AG09309 (cell line): ENCODE results near the gene KISS1R.

Experiments
- DNase-seq: peaks from one replicate; pipeline ENCODE4 v3.0.0-alpha.2; 2010; ENCODE audit warnings: low read depth
- H3K4me3 ChIP-seq: 2 replicates; pipeline ENCODE4 v1.5.1; 2011; ENCODE audit warnings: mild to moderate bottlenecking, low read depth, low read length, moderate library complexity; ENCODE audit not compliant: control insufficient read depth
- TF ChIP-seq, protein P1 (sequence below): IDR thresholded peaks from 2 replicates; pipeline ENCODE4 v1.5.1; 2011; ENCODE audit warnings: mild to moderate bottlenecking, low read depth, low read length, inconsistent platforms; ENCODE audit not compliant: insufficient read depth, control insufficient read depth; ENCODE audit errors: missing control alignments

Gene KISS1R

GRCh38 chr19:917323-918151, at the start of gene KISS1R:
TSS of gene KISS1R (plus strand) at chr19:917333. CDS start at chr19:917503, 170 bp downstream.
- no peak within 1 kb of the TSS for H3K4me3 ChIP-seq
- no peak for DNase-seq
- TF ChIP-seq, protein P1, sequence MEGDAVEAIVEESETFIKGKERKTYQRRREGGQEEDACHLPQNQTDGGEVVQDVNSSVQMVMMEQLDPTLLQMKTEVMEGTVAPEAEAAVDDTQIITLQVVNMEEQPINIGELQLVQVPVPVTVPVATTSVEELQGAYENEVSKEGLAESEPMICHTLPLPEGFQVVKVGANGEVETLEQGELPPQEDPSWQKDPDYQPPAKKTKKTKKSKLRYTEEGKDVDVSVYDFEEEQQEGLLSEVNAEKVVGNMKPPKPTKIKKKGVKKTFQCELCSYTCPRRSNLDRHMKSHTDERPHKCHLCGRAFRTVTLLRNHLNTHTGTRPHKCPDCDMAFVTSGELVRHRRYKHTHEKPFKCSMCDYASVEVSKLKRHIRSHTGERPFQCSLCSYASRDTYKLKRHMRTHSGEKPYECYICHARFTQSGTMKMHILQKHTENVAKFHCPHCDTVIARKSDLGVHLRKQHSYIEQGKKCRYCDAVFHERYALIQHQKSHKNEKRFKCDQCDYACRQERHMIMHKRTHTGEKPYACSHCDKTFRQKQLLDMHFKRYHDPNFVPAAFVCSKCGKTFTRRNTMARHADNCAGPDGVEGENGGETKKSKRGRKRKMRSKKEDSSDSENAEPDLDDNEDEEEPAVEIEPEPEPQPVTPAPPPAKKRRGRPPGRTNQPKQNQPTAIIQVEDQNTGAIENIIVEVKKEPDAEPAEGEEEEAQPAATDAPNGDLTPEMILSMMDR = peak; percentile 39

GRCh38 chr19:867855-868457, 49.2 kb upstream of the KISS1R start:
- no peak overlapping the region for H3K4me3 ChIP-seq
- DNase-seq = no peak
- TF ChIP-seq, protein P1 = no peak

DNA sequence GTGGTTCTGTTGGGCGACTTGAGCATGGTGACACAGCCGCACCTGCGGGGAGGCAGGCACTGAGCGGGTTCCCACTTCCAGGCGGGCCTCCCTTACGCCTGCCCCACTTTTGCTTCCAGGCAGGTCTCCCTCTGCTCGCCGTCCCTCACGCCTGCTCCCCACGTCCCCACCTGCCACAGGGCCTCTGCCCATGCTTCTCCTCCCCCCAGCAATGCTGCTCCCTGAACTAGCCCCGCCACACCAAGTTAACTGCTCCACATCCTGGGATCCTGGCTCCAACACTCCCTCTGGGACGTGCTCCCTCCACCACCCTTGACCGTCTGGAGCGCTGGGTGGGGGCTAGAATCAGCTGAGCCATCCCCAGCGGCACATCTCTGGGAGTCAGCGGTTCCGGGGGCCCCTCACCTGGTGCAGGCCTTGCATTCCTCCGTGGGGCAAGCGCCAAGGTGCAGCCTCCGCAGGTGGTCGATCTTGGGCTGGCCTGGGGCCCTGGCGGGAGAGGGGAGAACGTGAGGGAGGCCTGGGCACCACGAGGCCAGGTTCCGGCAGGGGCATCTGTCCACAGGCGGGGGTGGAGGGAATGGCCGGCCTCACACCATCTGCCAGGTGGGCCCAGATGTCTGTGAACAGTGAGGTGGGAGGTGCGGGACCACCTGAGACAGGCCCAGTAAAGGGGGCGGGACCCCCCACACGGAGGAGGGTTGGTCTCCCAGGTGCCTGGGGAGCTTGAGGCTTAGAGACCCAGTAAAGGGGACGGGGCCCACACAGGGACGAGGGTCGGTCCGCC, 48.5 kb upstream of the KISS1R start:
- TF ChIP-seq, protein P1 = no peak
- no peak for DNase-seq
- H3K4me3 ChIP-seq = no peak overlapping the region

DNA sequence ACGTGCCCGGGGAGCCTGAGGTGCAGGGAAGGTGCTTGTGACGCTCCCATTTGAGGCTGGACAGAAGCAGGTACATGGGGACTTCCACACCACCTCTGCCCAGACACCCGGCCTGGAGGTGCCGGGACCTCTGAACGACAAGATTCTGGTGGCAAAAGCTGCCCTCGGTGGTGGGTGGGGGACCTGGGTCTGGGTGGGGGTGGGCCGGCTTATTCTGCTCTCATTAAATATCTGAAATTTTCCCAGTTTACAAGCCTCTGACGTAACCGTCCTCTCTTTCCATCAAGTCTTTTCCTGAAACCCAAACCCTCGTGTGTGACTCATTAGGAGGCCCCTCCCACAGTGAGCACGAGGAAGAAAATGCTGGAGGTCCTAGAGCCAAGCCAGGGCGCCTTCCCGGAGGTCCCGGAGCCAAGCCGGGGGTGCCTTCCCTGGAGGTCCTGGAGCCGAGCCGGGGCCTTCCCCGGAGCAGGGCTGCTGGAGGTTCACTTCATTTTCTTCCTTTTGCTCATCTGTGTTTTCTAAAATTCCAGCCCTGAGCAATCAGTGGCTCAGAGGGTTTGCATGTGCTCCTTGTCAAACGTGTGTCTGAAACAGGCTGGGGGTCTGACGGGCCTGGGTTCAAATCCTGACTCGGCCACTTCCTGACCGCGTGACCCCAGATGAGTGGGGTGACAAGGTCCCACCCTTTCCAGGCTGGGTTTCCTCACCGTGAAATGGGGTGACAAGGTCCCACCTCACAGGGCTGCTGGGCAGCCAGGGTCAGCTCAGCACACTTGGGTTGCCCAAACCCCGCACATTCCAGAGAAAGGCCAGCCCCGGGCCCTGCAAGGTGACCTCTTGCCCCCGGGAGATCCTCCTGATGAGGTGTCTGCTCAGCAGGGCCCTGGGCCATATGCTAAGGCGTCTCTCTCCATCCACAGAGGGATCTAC, 47.6 kb upstream of the KISS1R start:
- DNase-seq = peak; percentile 79
- H3K4me3 ChIP-seq = no peak overlapping the region
- TF ChIP-seq, protein P1 = no peak

- DNase-seq = no peak
- TF ChIP-seq, protein P1 = no peak
- no peak overlapping the region for H3K4me3 ChIP-seq
Observed at GRCh38 chr19:870314-870713, 46.8 kb upstream of the KISS1R start.

DNA sequence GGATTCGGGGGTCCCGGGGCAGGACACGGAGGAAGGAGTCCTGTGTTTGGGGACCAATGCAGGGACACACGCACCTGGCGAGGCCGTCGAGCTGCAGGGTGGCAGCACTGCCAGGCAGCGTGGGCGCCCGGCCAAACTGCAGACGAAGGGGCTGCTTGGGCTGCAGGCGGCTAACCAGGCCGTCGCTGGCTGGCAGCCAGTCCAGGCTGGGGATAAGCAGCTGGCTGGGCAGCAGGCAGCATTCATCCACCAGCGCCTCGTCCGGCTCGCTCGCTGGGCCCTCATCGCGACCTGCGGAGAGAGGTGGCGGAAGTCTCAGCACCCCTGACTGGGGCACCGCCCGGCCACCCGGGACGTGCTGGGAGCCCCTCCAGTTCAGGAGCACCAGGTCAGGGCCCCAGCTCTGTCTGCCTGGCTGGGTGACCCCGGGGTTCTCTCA, 46.2 kb upstream of the KISS1R start:
- H3K4me3 ChIP-seq = no peak overlapping the region
- TF ChIP-seq, protein P1 = no peak

More for the DNA sequence above, 46.2 kb upstream of the KISS1R start:
- no peak for DNase-seq
